Stomach (tissue), 9 donors: ENCODE measurements around the gene HIF1A. TPM values are rescaled to one million over a fixed set of nuclear protein-coding genes. Genes with fewer than 3 reads are reported as not detected.

ENCODE experiments used
- DNase-seq, 2 donors: peaks; one replicate each; pipeline versions ENCODE4 v3.0.0 to v3.0.0-alpha.2; 2013 to 2019
- H3K27ac ChIP-seq, 5 donors: fragments of 200-600 bp in 4 of 5; sonication (generic) in 4 of 5; one replicate each; pipeline ENCODE4 v1.5.1; 2013 to 2019; ENCODE audit warnings: mild to moderate bottlenecking in 1 of 5, moderate library complexity in 1 of 5
- H3K27me3 ChIP-seq, 3 donors: fragments of 200-600 bp; sonication (generic); one replicate each; pipeline ENCODE4 v1.5.1; 2017 to 2019; ENCODE audit warnings: mixed run types in 1 of 3
- H3K36me3 ChIP-seq, 4 donors: fragments of 200-600 bp; sonication (generic); 1 replicate in 3 of 4; 2 replicates in 1 of 4; pipeline ENCODE4 v1.5.1; 2016 to 2019
- H3K4me1 ChIP-seq, 4 donors: fragments of 200-600 bp; sonication (generic); one replicate each; pipeline ENCODE4 v1.5.1; 2016 to 2019
- H3K4me3 ChIP-seq, 4 donors: fragments of 200-600 bp; sonication (generic) in 3 of 4; one replicate each; pipeline ENCODE4 v1.5.1; 2016 to 2019; ENCODE audit warnings: mild to moderate bottlenecking in 1 of 4
- H3K9me3 ChIP-seq, 4 donors: fragments of 200-600 bp; sonication (generic); one replicate each; pipeline ENCODE4 v1.5.1; 2016 to 2019
- CTCF ChIP-seq, 7 experiments: fragments of 450-650 bp in 4 of 7; fragments of 200-600 bp in 3 of 7; sonication (generic) in 3 of 7; IDR thresholded peaks; one replicate each; pipeline ENCODE4 v1.5.1; 2016 to 2019; ENCODE audit warnings: antibody characterized with exemption in 7 of 7, control low read depth in 2 of 7, mild to moderate bottlenecking in 1 of 7
- EP300 ChIP-seq: sonication (generic); formaldehyde crosslinking; IDR thresholded peaks from one replicate; pipeline ENCODE4 v1.6.1; 2017; ENCODE audit warnings: antibody characterized with exemption
- POLR2A ChIP-seq, 4 donors: fragments of 450-650 bp; IDR thresholded peaks; one replicate each; pipeline ENCODE4 v1.6.1; 2016; ENCODE audit warnings: antibody characterized with exemption in 4 of 4, control low read depth in 2 of 4, mild to moderate bottlenecking in 1 of 4, moderate library complexity in 1 of 4
- POLR2AphosphoS5 ChIP-seq, 3 donors: sonication (generic); formaldehyde crosslinking; IDR thresholded peaks; one replicate each; pipeline ENCODE4 v1.6.1; 2016; ENCODE audit warnings: antibody characterized with exemption in 3 of 3
- WGBS, 5 donors: extraction: QIAGEN DNeasy Blood & Tissue Kit in 3 of 5; methylation state at CpG; one replicate each; pipeline versions ENCODE4 v1.1.5 to v1.1.7; 2013 to 2018; 5-methylcytosine and 5-hydroxymethylcytosine counted together
- intact Hi-C: fragments of 100-400 bp; cut with DNase I; formaldehyde crosslinking; loops from one replicate; pipeline ENCODE4 v1.15.1; 2023; ENCODE audit warnings: low total_unique reads
- polyA plus RNA-seq, 3 donors: library from polyadenylated mRNA; stranded (reverse); fragments of 200-250 nt; gene quantifications; one replicate each; pipeline ENCODE4 v1.2.3, GENCODE V29; 2013
- total RNA-seq, 5 donors: library from RNA; depleted of rRNA; stranded (reverse); fragments of >200 nt; gene quantifications; one replicate each; pipeline versions ENCODE4 v1.1.0 to v1.2.3, GENCODE V29; 2014 to 2016
- donor health status: healthy with polysubstance abuse.
- donor health status: Bipolar disorder and iron deficiency.
- donor health status: healthy.

Gene HIF1A
- total and polyA plus RNA-seq, 8 donors: 26.4 to 192 (median 77.8) TPM

- no peak for TF ChIP-seq CTCF (IDR thresholded peaks at IDR 0.05)
- TF ChIP-seq POLR2A (IDR thresholded peaks at IDR 0.05): peak in 1 of 4 donors; percentile 4
- TF ChIP-seq EP300: no peak
- peak; percentile 47 to 88 (median 77) for TF ChIP-seq POLR2AphosphoS5 (IDR thresholded peaks at IDR 0.05)
- WGBS, 5 donors: 1 to 4% (median 2%) methylated on average over 19 to 54 of the region's 54 CpGs
- Histone ChIP-seq H3K9me3 (no peaks in the 10 kb centered on the region), H3K27ac (peak overlapping the region; percentile 78 to 94 (median 89)), H3K4me1 (peaks cover 16 to 50% (median 29%) of the 10 kb centered on the region in 4 donors), H3K27me3 (no peaks in the 10 kb centered on the region), H3K36me3 (peaks cover 0 to 31% (median 21%) of the 10 kb centered on the region in 4 donors), H3K4me3 (peak overlapping the region; percentile 46 to 60 (median 54))
- DNase-seq: peak; percentile 91 to 95
- intact Hi-C loops: no loop called here
Observed at GRCh38 chr14:61750708-61751474, 55.6 kb downstream of the HIF1A start.

DNA sequence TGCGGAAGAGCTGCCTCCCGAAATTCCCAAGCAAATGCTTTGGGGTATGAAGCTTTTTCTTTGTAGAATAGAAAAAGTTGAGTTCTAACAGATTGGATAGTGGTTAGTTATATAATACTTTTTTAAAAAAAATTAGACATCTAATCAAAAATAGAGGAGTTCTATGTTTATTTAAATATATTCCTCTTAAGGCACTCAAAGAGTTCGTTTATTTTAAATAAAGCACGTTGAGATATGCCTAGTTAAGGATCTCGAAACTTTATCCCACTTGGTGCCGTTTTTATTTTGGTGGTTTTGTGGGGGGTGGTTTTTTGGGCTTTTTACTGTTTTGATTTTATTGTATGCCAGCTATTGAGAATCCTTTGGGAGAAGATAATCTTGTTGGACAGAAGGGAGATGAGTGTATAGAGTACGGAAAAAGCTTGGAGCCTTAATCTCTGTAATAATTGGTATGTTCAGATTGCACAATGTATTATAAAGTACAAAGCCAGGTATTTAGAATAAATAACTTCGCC lies 56.2 kb downstream of the HIF1A start:
- intact Hi-C loops: no loop called here
- H3K4me1 ChIP-seq: peaks cover 16 to 50% (median 29%) of the 10 kb centered on the region in 4 donors
- no peaks in the 10 kb centered on the region for H3K27me3 ChIP-seq
- DNase-seq: no peak
- H3K27ac ChIP-seq: peak overlapping the region; percentile 78 to 94 (median 89)
- TF ChIP-seq POLR2AphosphoS5 (IDR thresholded peaks at IDR 0.05): no peak
- no peak for TF ChIP-seq CTCF (IDR thresholded peaks at IDR 0.05)
- no peak for TF ChIP-seq EP300
- TF ChIP-seq POLR2A (IDR thresholded peaks at IDR 0.05): no peak
- peak overlapping the region; percentile 46 to 60 (median 54) for H3K4me3 ChIP-seq
- WGBS, 5 donors: 14 to 24% (median 17%) methylated on average over 8 of the region's 8 CpGs
- H3K36me3 ChIP-seq: peaks cover 0 to 24% (median 15%) of the 10 kb centered on the region in 4 donors
- H3K9me3 ChIP-seq: no peaks in the 10 kb centered on the region

DNA sequence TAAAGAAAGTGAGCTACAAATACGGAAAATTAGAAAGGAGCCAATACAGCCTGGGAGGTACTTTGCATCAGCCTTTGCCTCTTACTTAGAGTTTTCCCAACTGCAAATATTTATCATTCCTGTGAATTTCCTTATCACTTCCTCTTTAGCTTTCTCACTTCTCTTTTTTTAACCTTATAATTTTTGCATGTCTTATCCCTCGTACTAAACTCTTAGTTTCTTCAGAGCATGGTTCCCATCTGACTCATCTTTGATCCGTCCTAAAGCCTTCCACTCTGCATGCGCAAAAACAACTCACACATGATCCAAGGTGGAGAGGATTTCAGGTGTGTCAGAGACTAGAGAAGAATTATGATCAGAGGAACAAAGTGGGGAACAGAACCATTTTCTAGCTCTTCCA lies 57.3 kb downstream of the HIF1A start:
- H3K36me3 ChIP-seq: peaks cover 0 to 13% (median 4%) of the 10 kb centered on the region in 4 donors
- intact Hi-C loops: no loop called here
- WGBS, 5 donors: 34 to 70% (median 50%) methylated on average over 4 of the region's 4 CpGs
- TF ChIP-seq POLR2AphosphoS5 (IDR thresholded peaks at IDR 0.05): no peak
- no peak for TF ChIP-seq POLR2A (IDR thresholded peaks at IDR 0.05)
- TF ChIP-seq CTCF (IDR thresholded peaks at IDR 0.05): no peak
- TF ChIP-seq EP300: no peak
- H3K27me3 ChIP-seq: no peaks in the 10 kb centered on the region
- peak overlapping the region in 4 of 5 donors; percentile 1 to 91 (median 88) for H3K27ac ChIP-seq
- H3K4me3 ChIP-seq: no peak overlapping the region
- H3K9me3 ChIP-seq: no peaks in the 10 kb centered on the region
- DNase-seq: peak in 1 of 2 donors; percentile 17
- peaks cover 16 to 43% (median 29%) of the 10 kb centered on the region in 4 donors for H3K4me1 ChIP-seq

GRCh38 chr14:61753631-61754030 lies 58.3 kb downstream of the HIF1A start:
- Histone ChIP-seq H3K36me3 (peaks cover 0 to 4% (median 0%) of the 10 kb centered on the region in 4 donors), H3K4me1 (peaks cover 16 to 40% (median 29%) of the 10 kb centered on the region in 4 donors), H3K27ac (no peak overlapping the region), H3K27me3 (no peaks in the 10 kb centered on the region), H3K4me3 (no peak overlapping the region), H3K9me3 (no peaks in the 10 kb centered on the region)
- TF ChIP-seq EP300: no peak
- no peak for TF ChIP-seq CTCF (IDR thresholded peaks at IDR 0.05)
- TF ChIP-seq POLR2A (IDR thresholded peaks at IDR 0.05): no peak
- no peak for TF ChIP-seq POLR2AphosphoS5 (IDR thresholded peaks at IDR 0.05)
- intact Hi-C loops: no loop called here
- no peak for DNase-seq
